ENCODE measurements around the gene RAP2A.

Gene RAP2A

GRCh38 chr13:97496511-97496910, 62.5 kb downstream of the RAP2A start:
- no peak for DNase-seq

- DNase-seq: peak; percentile 36
These were observed 63.4 kb downstream of the RAP2A start for GRCh38 chr13:97497400-97497799.

- no peak for DNase-seq
These were observed 64.5 kb downstream of the RAP2A start for GRCh38 chr13:97498419-97498818.

- DNase-seq: peak; percentile 17
These were observed 65.2 kb downstream of the RAP2A start for GRCh38 chr13:97499181-97499580.

GRCh38 chr13:97502181-97502580, 68.2 kb downstream of the RAP2A start:
- DNase-seq: no peak

- DNase-seq: no peak
These were observed 68.7 kb downstream of the RAP2A start for GRCh38 chr13:97502706-97503105.

- no peak for DNase-seq
These were observed 71.0 kb downstream of the RAP2A start for GRCh38 chr13:97505017-97505416.

GRCh38 chr13:97506511-97506910, 72.5 kb downstream of the RAP2A start:
- no peak for DNase-seq

GRCh38 chr13:97512732-97513131, 78.8 kb downstream of the RAP2A start:
- no peak for DNase-seq

GRCh38 chr13:97515643-97516042, 81.7 kb downstream of the RAP2A start:
- DNase-seq: no peak

- no peak for DNase-seq
These were observed 84.0 kb downstream of the RAP2A start for GRCh38 chr13:97517967-97518366.
